ENCODE results near the gene PNMA6F. TPM values are rescaled to one million over a fixed set of nuclear protein-coding genes. Genes with fewer than 3 reads are reported as not detected.

The PNMA6F gene
- total and polyA plus RNA-seq, 2 of the 8 experiments (the other 6 are each of a cell fraction or from before 2014, with no cell fraction given): 0.12 to 0.22 TPM

- Histone ChIP-seq H4K5ac (ENCODE audit: insufficient read length, low read depth, low read length) (no peak overlapping the region), H3K23ac (ENCODE audit: insufficient read length) (no peak overlapping the region), H3K9me3 (ENCODE audit: insufficient read depth in 2 of 2, low read depth in 1 of 2, low read length in 1 of 2) (no peaks in the 10 kb centered on the region), H2AFZ (ENCODE audit: low read length) (no peak overlapping the region), H4K91ac (replicated peaks; ENCODE audit: insufficient read length, low read length) (no peak overlapping the region), H2BK15ac (ENCODE audit: low read length) (no peak overlapping the region), H2BK5ac (ENCODE audit: low read depth, low read length) (no peak overlapping the region), H3K79me1 (ENCODE audit: low read depth, low read length) (no peaks in the 10 kb centered on the region), H3K4ac (replicated peaks; ENCODE audit: insufficient read length, low read depth, low read length) (no peak overlapping the region), H2BK12ac (ENCODE audit: low read depth, low read length) (no peak overlapping the region), H3K9ac (replicated peaks in 1 of 4; ENCODE audit: extremely low read depth in 1 of 4, low read depth in 3 of 4, low read length in 3 of 4) (no peak overlapping the region), H2AK5ac (ENCODE audit: low read depth, low read length) (no peak overlapping the region), H2BK120ac (replicated peaks; ENCODE audit: low read depth, low read length) (no peak overlapping the region), H2BK20ac (ENCODE audit: low read length) (no peak overlapping the region), H3K14ac (ENCODE audit: insufficient read length) (no peak overlapping the region), H3K4me2 (ENCODE audit: insufficient read depth in 1 of 2, low read depth in 2 of 2, low read length in 2 of 2) (no peak overlapping the region), H4K20me1 (replicated peaks in 1 of 2; ENCODE audit: control insufficient read depth in 1 of 2, insufficient read depth in 2 of 2, low read length in 2 of 2) (no peaks in the 10 kb centered on the region), H3K27me3 (replicated peaks in 1 of 4; ENCODE audit: control insufficient read depth in 3 of 4, extremely low read depth in 1 of 4, insufficient read depth in 3 of 4, low read length in 3 of 4) (no peaks in the 10 kb centered on the region), H3K4me3 (ENCODE audit: extremely low read depth in 1 of 4, insufficient read depth in 2 of 4, low read depth in 3 of 4, low read length in 4 of 4) (no peak overlapping the region), H3K4me1 (replicated peaks in 1 of 4; ENCODE audit: control insufficient read depth in 3 of 4, insufficient read depth in 4 of 4, low read length in 3 of 4) (no peaks in the 10 kb centered on the region; a peak in 1 of 7 replicates), H3K27ac (ENCODE audit: low read depth, low read length) (no peak overlapping the region), H3K18ac (ENCODE audit: extremely low read depth, low read length) (no peak overlapping the region), H3K56ac (replicated peaks; ENCODE audit: insufficient read length, low read depth, low read length) (no peak overlapping the region), H4K8ac (ENCODE audit: extremely low read depth, insufficient read depth, low read length) (no peak overlapping the region), H3K79me2 (ENCODE audit: control insufficient read depth in 1 of 2, insufficient read depth in 2 of 2, low read length in 2 of 2) (no peaks in the 10 kb centered on the region), H3K36me3 (ENCODE audit: control insufficient read depth in 2 of 4, insufficient read depth in 4 of 4, low read length in 3 of 4) (no peaks in the 10 kb centered on the region), H3K23me2 (ENCODE audit: low read depth, low read length) (no peaks in the 10 kb centered on the region)
- DNase-seq (ENCODE audit: low read depth in 1 of 2, low spot score in 2 of 2) (no peak), FAIRE-seq (no peak)
- 98% methylated on average over 3 of the region's 4 CpGs; no CpG with 5 or more reads in 1 of the 2 experiments for WGBS, 2 experiments (ENCODE audit: extremely low coverage in 1 of 2, insufficient coverage in 1 of 2, insufficient read length in 1 of 2, insufficient replicate concordance in 2 of 2, low coverage in 1 of 2, low lambda C conversion rate in 2 of 2, missing lambda C conversion rate in 1 of 2)
- ChIA-PET POLR2A (ENCODE audit: partially characterized antibody) (no interaction called here), CTCF (ENCODE audit: partially characterized antibody) (no interaction called here)
- no peak for TF ChIP-seq GTF2F1 (IDR thresholded peaks at IDR 0.05; ENCODE audit: borderline replicate concordance, low read depth, low read length)
- TF ChIP-seq JUN (IDR thresholded peaks at IDR 0.05; ENCODE audit: low read depth, low read length): no peak
- no peak for TF ChIP-seq POLR2A (IDR thresholded peaks at IDR 0.05; ENCODE audit: control extremely low read depth in 1 of 2, low read depth in 2 of 2, low read length in 2 of 2)
- TF ChIP-seq CHD1 (IDR thresholded peaks at IDR 0.05; ENCODE audit: low read depth, low read length): no peak
- TF ChIP-seq YY1 (IDR thresholded peaks at IDR 0.05; ENCODE audit: low read depth, low read length): no peak
- no peak for TF ChIP-seq BACH1 (IDR thresholded peaks at IDR 0.05; ENCODE audit: low read length)
- no peak for TF ChIP-seq SP2 (IDR thresholded peaks at IDR 0.05; ENCODE audit: low read length)
- TF ChIP-seq HDAC6 (IDR thresholded peaks at IDR 0.05; ENCODE audit: low read depth, low read length): no peak
- TF ChIP-seq SIN3A (conservative IDR thresholded peaks at IDR 0.05 in 1 of 2, IDR thresholded peaks at IDR 0.05 in 1 of 2; ENCODE audit: low read depth in 1 of 2, low read length in 2 of 2): no peak
- TF ChIP-seq RXRA (IDR thresholded peaks at IDR 0.05; ENCODE audit: insufficient read depth, low read depth, low read length): no peak
- TF ChIP-seq SRF (IDR thresholded peaks at IDR 0.05; ENCODE audit: low read depth, low read length): no peak
- TF ChIP-seq GABPA (IDR thresholded peaks at IDR 0.05; ENCODE audit: borderline replicate concordance, insufficient read depth, low read length): no peak
- no peak for TF ChIP-seq RBBP5 (IDR thresholded peaks at IDR 0.05; ENCODE audit: borderline replicate concordance, low read depth, low read length)
- no peak for TF ChIP-seq NRF1 (IDR thresholded peaks at IDR 0.05; ENCODE audit: low read depth, low read length)
These were observed 18.8 kb downstream of the PNMA6F start for GRCh38 chrX:153302796-153303195.

All from H1 (cell line).